Osteoblast (primary cell): Measurements from ENCODE around the gene ADTRP. TPM values are rescaled to one million over a fixed set of nuclear protein-coding genes. Genes with fewer than 3 reads are reported as not detected.
A peak's percentile ranks its signal among the peaks of the same experiment; 100 is the strongest.

Source experiments
- DNase-seq: peaks from one replicate; pipeline ENCODE4 v3.0.0; 2011; ENCODE audit warnings: low spot score, mixed read lengths; ENCODE audit not compliant: insufficient read length; ENCODE audit errors: missing footprints
- H2AFZ ChIP-seq: 2 replicates; pipeline ENCODE4 v1.6.0; 2011; ENCODE audit warnings: mild to moderate bottlenecking, low read length
- H3K27ac ChIP-seq: 2 replicates; pipeline ENCODE4 v1.5.1; 2011; ENCODE audit warnings: mild to moderate bottlenecking, low read depth, low read length, moderate library complexity
- H3K27me3 ChIP-seq: 2 replicates; pipeline ENCODE4 v1.6.0; 2012; ENCODE audit warnings: mild to moderate bottlenecking, control low read depth, inconsistent platforms, low read length, moderate library complexity; ENCODE audit not compliant: insufficient read depth
- H3K36me3 ChIP-seq: 2 replicates; pipeline ENCODE4 v1.5.1; 2011; ENCODE audit warnings: mild to moderate bottlenecking, low read length, control low read depth, moderate library complexity; ENCODE audit not compliant: insufficient read depth
- H3K4me1 ChIP-seq: 2 replicates; pipeline ENCODE4 v1.5.1; 2011; ENCODE audit warnings: mild to moderate bottlenecking, low read length, control low read depth, moderate library complexity; ENCODE audit not compliant: insufficient read depth
- H3K4me2 ChIP-seq: 2 replicates; pipeline ENCODE4 v1.6.0; 2011; ENCODE audit warnings: mild to moderate bottlenecking, low read length; ENCODE audit not compliant: insufficient read depth
- H3K4me3 ChIP-seq: fragments of 200-600 bp; sonication (generic); 3 replicates; pipeline ENCODE4 v1.5.1; 2012; ENCODE audit warnings: mild to moderate bottlenecking, low read length, inconsistent platforms; ENCODE audit not compliant: insufficient read depth
- H3K79me2 ChIP-seq: 2 replicates; pipeline ENCODE4 v1.6.0; 2012; ENCODE audit warnings: mild to moderate bottlenecking, low read length, control low read depth, inconsistent platforms; ENCODE audit not compliant: insufficient read depth
- H3K9me3 ChIP-seq: 2 replicates; pipeline ENCODE4 v1.5.1; 2011; ENCODE audit warnings: low read depth, low read length, control low read depth
- H4K20me1 ChIP-seq: 2 replicates; pipeline ENCODE4 v1.6.0; 2012; ENCODE audit warnings: mild to moderate bottlenecking, low read length, control low read depth; ENCODE audit not compliant: insufficient read depth
- total RNA-seq: library from RNA; depleted of rRNA; stranded (reverse); fragments of >200 nt; gene quantifications from 2 replicates; pipeline ENCODE4 v1.2.3, GENCODE V29; 2012
- TF ChIP-seq, protein P1 (sequence below): IDR thresholded peaks from 2 replicates; pipeline ENCODE4 v1.5.1; 2011; ENCODE audit warnings: mild to moderate bottlenecking, low read depth, low read length, moderate library complexity; ENCODE audit errors: extremely low read depth

ADTRP gene
- total RNA-seq, 1 donor: 0.72 TPM

DNA sequence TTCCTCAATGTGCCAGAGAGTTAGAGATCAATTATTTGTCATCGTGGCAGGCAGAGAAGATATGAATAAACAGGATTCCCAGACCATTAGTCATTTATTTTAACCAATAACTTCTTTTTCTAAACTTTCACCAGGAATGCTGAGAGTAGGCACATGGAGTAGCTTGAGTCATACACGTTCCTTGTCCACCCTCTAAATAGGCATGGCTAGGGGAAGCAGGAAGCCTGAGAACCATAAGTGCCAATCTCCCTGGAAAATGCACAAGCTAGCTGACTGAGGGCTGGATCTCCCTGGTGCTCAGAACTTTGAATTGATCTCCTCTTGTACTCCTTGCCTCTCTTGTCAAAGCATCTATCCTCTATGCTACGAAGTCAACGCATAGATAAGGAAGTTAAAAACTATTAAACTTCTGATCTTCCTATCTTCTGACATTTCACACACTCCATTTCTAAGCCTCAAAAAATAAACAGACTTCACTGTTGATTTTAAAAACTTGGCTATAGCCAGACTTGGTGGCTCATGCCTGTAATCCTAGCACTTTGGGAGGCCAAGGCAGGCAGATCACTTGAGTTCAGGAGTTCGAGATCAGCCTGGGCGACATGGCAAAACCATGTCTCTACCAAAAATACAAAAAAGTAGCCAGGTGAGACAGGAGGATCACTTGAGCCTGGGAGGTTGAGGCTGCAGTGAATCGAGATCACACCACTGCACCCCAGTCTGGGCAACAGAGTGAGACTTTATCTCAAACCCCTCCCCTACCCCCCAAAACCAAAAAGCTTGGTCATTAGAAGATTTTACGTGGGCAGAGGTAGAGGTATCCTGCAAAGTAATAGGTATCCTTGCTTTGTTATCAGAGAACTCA, 11.8 kb downstream of the ADTRP start:
- Histone ChIP-seq H4K20me1 (no peaks in the 10 kb centered on the region), H3K4me2 (peak overlapping the region; percentile 5), H3K4me3 (no peak overlapping the region), H3K9me3 (no peaks in the 10 kb centered on the region), H2AFZ (peak overlapping the region; percentile 41), H3K4me1 (peaks cover 56% of the 10 kb centered on the region), H3K27me3 (no peaks in the 10 kb centered on the region), H3K79me2 (no peaks in the 10 kb centered on the region), H3K36me3 (no peaks in the 10 kb centered on the region), H3K27ac (peak overlapping the region; percentile 93)
- DNase-seq: peak; percentile 85
- TF ChIP-seq, protein P1, sequence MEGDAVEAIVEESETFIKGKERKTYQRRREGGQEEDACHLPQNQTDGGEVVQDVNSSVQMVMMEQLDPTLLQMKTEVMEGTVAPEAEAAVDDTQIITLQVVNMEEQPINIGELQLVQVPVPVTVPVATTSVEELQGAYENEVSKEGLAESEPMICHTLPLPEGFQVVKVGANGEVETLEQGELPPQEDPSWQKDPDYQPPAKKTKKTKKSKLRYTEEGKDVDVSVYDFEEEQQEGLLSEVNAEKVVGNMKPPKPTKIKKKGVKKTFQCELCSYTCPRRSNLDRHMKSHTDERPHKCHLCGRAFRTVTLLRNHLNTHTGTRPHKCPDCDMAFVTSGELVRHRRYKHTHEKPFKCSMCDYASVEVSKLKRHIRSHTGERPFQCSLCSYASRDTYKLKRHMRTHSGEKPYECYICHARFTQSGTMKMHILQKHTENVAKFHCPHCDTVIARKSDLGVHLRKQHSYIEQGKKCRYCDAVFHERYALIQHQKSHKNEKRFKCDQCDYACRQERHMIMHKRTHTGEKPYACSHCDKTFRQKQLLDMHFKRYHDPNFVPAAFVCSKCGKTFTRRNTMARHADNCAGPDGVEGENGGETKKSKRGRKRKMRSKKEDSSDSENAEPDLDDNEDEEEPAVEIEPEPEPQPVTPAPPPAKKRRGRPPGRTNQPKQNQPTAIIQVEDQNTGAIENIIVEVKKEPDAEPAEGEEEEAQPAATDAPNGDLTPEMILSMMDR: no peak

DNA sequence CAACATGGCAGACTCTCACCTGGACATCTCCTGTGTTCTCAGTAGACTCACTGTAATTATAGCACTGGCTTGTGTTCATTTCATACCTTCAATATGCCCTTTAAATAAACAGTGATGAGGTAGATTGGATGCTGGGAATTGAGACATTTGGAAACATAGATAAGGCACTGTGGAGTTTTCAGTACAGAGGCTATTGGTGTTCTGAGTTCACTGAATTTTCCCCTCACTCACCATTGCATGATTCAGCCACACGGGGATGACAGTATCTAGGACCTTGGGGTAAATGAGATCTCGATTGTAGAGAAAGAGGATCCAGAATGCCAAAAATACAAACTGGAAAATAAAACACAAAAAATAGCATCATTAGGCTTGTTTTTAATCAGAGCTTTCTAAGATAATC, 12.6 kb downstream of the ADTRP start:
- peak overlapping the region; percentile 93 for H3K27ac ChIP-seq
- no peak overlapping the region for H2AFZ ChIP-seq
- TF ChIP-seq, protein P1: peak; percentile 25
- H3K4me1 ChIP-seq: peaks cover 48% of the 10 kb centered on the region
- no peaks in the 10 kb centered on the region for H3K36me3 ChIP-seq
- H4K20me1 ChIP-seq: no peaks in the 10 kb centered on the region
- H3K79me2 ChIP-seq: no peaks in the 10 kb centered on the region
- H3K4me3 ChIP-seq: no peak overlapping the region
- DNase-seq: no peak
- H3K27me3 ChIP-seq: no peaks in the 10 kb centered on the region
- H3K4me2 ChIP-seq: peak overlapping the region; percentile 5
- no peaks in the 10 kb centered on the region for H3K9me3 ChIP-seq

DNA sequence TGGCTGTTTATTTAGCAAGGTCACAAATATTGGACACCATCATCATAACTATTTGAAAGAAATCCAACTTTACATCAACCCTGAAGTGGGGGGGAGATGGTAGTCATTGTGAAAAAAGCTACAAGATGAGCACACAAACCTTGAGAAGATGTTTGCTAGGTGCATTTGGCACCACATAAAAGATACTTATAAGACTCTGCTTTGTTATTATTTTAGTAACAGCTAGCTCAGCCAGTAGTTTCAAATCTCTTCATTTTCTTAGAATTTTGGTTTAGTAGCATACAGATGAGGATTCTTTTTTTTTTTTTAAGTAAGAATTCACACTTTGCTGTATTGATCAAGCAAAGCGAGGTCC, 14.4 kb downstream of the ADTRP start:
- Histone ChIP-seq H3K4me1 (peaks cover 33% of the 10 kb centered on the region), H3K4me2 (no peak overlapping the region), H3K9me3 (no peaks in the 10 kb centered on the region), H3K27me3 (no peaks in the 10 kb centered on the region), H3K36me3 (no peaks in the 10 kb centered on the region), H3K4me3 (no peak overlapping the region), H3K27ac (no peak overlapping the region), H4K20me1 (no peaks in the 10 kb centered on the region), H2AFZ (no peak overlapping the region), H3K79me2 (no peaks in the 10 kb centered on the region)
- TF ChIP-seq, protein P1: no peak
- no peak for DNase-seq

DNA sequence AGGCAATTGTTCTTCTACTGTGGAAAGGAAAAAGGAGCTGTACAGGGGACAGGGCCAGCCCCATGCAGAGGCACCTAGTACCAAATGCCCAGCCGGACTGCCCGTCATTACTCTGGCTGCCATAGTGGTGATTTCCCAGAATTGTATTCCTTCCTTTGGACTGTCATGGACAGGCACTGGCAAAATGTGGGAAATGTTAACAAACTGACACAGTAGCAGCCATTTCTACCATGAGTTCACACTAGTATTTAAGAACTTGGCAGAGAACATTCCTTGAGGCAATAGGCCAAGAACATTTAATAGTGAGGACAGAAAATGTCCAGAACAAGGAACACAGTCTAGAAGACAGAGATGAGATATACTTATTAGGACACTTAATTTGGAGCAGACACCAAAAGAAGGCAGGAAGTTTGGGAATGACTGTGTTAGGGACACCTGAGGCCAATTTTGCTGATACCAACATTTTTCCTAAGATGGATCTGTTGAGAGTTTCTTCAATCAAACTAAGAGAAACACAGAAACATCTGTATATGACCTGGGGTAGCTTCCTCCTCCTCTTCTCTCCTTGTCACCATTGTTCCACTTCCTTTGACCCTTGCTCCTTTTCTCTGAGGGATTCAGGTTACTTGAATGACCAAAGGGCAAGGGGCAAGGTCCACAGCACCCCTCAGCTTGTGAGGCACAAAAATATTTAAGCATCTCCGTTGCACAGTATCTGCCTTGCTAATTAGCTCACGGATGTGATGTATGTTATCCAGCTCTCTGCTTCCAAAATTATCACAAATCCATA, 14.9 kb downstream of the ADTRP start:
- Histone ChIP-seq H4K20me1 (no peaks in the 10 kb centered on the region), H3K27ac (no peak overlapping the region), H3K36me3 (no peaks in the 10 kb centered on the region), H2AFZ (no peak overlapping the region), H3K4me3 (no peak overlapping the region), H3K4me1 (peaks cover 28% of the 10 kb centered on the region), H3K9me3 (no peaks in the 10 kb centered on the region), H3K27me3 (no peaks in the 10 kb centered on the region), H3K79me2 (no peaks in the 10 kb centered on the region), H3K4me2 (no peak overlapping the region)
- TF ChIP-seq, protein P1: no peak
- DNase-seq: no peak
